Activated B cell treated with CpG ODN at 0.5 μM for 24 hours (primary cell): ENCODE data around the gene CECR2. TPM values are rescaled to one million over a fixed set of nuclear protein-coding genes. Genes with fewer than 3 reads are reported as not detected.
A peak's percentile ranks its signal among the peaks of the same experiment; 100 is the strongest.

Source experiments
- ATAC-seq: fragments of 200-7000 bp; cut with Tn5 transposase; one replicate; pipeline ENCODE4 v1.10.0; 2021; ENCODE audit warnings: low read depth, mild to moderate bottlenecking, moderate library complexity
- CTCF ChIA-PET: fragments of 350-600 bp; sonication (Branson Sonifier 250); formaldehyde crosslinking; loops from one replicate; lab custom pipeline; 2021; ENCODE audit warnings: antibody characterized with exemption; lab: Charles Lee
- POLR2A ChIA-PET: fragments of 350-600 bp; sonication (Branson Sonifier 250); formaldehyde crosslinking; loops from one replicate; lab custom pipeline; 2021; ENCODE audit warnings: antibody characterized with exemption; lab: Charles Lee
- DNase-seq: peaks from one replicate; pipeline ENCODE4 v3.0.0; 2022
- H3K27ac Mint-ChIP-seq: one replicate; pipeline ENCODE4 v1.8.0; 2020; ENCODE audit warnings: mixed read lengths
- H3K27me3 Mint-ChIP-seq: one replicate; pipeline ENCODE4 v1.8.0; 2021; ENCODE audit warnings: mixed read lengths
- H3K36me3 Mint-ChIP-seq: one replicate; pipeline ENCODE4 v1.8.0; 2021; ENCODE audit warnings: low read depth, mixed read lengths
- H3K4me1 Mint-ChIP-seq: one replicate; pipeline ENCODE4 v1.8.0; 2021; ENCODE audit warnings: mixed read lengths
- H3K4me3 Mint-ChIP-seq: one replicate; pipeline ENCODE4 v1.8.0; 2020; ENCODE audit warnings: mild to moderate bottlenecking, mixed read lengths
- H3K9me3 Mint-ChIP-seq: one replicate; pipeline ENCODE4 v1.8.0; 2020; ENCODE audit warnings: mixed read lengths
- intact Hi-C: fragments of 100-400 bp; cut with micrococcal nuclease; formaldehyde crosslinking; loops from one replicate; pipeline ENCODE4 v1.15.1; 2024
- total RNA-seq: library from RNA; stranded (reverse); gene quantifications from 2 replicates; pipeline ENCODE4 v1.2.3, GENCODE V29; 2022
- TF ChIP-seq, protein P1 (sequence below): fragments of 200-600 bp; IDR thresholded peaks from one replicate; pipeline ENCODE4 v1.8.0; 2022; ENCODE audit warnings: antibody characterized with exemption, mild to moderate bottlenecking

CECR2 gene
- total RNA-seq: 1.6 and 2.5 TPM in 2 replicates

- TF ChIP-seq, protein P1, sequence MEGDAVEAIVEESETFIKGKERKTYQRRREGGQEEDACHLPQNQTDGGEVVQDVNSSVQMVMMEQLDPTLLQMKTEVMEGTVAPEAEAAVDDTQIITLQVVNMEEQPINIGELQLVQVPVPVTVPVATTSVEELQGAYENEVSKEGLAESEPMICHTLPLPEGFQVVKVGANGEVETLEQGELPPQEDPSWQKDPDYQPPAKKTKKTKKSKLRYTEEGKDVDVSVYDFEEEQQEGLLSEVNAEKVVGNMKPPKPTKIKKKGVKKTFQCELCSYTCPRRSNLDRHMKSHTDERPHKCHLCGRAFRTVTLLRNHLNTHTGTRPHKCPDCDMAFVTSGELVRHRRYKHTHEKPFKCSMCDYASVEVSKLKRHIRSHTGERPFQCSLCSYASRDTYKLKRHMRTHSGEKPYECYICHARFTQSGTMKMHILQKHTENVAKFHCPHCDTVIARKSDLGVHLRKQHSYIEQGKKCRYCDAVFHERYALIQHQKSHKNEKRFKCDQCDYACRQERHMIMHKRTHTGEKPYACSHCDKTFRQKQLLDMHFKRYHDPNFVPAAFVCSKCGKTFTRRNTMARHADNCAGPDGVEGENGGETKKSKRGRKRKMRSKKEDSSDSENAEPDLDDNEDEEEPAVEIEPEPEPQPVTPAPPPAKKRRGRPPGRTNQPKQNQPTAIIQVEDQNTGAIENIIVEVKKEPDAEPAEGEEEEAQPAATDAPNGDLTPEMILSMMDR: no peak
- peaks cover 27% of the 10 kb centered on the region for H3K4me1 Mint-ChIP-seq
- peak within 1 kb of the TSS; percentile 10 for H3K27ac Mint-ChIP-seq
- intact Hi-C loops: loop anchor here (5.0 to 10.0 kb wide), 4 partner anchors 65 to 292 kb away; no protein-coding TSS in a partner anchor
- ATAC-seq: peak; percentile 60
- H3K36me3 Mint-ChIP-seq: no peaks in the 10 kb centered on the region
- CTCF ChIA-PET: interaction anchor here (1.2 to 3.4 kb wide), 2 partner anchors 150 to 198 kb away, joined by 3 to 15 read pairs; partner anchors contain the start of gene ADA2
- peak; percentile 49 for DNase-seq
- H3K27me3 Mint-ChIP-seq: peaks cover 38% of the 10 kb centered on the region
- POLR2A ChIA-PET: interaction anchor here (0.9 to 1.2 kb wide), 4 partner anchors 89 to 151 kb away, joined by 4 to 6 read pairs (median 4); partner anchors contain the start of gene ADA2
- no peaks in the 10 kb centered on the region for H3K9me3 Mint-ChIP-seq
- H3K4me3 Mint-ChIP-seq: peak within 1 kb of the TSS; percentile 80
Observed at GRCh38 chr22:17369439-17370025, at the start of gene CECR2. Gene CECR2 (plus strand): TSS chr22:17369460. CDS start chr22:17369784, 324 bp downstream.

GRCh38 chr22:17319546-17319945 lies 49.7 kb upstream of the CECR2 start:
- H3K4me3 Mint-ChIP-seq: no peak overlapping the region
- DNase-seq (no peak), ATAC-seq (no peak)
- no peak overlapping the region for H3K27ac Mint-ChIP-seq
- H3K27me3 Mint-ChIP-seq: peaks cover 2% of the 10 kb centered on the region
- no peaks in the 10 kb centered on the region for H3K36me3 Mint-ChIP-seq
- no peaks in the 10 kb centered on the region for H3K9me3 Mint-ChIP-seq
- intact Hi-C loops: no loop called here
- TF ChIP-seq, protein P1: no peak
- ChIA-PET CTCF (interaction anchor here (0.6 kb wide), 1 partner anchor 114 kb away, joined by 3 read pairs; no protein-coding TSS in a partner anchor), POLR2A (no interaction called here)
- peaks cover 11% of the 10 kb centered on the region for H3K4me1 Mint-ChIP-seq

GRCh38 chr22:17322511-17322910 lies 46.7 kb upstream of the CECR2 start:
- no peak overlapping the region for H3K27ac Mint-ChIP-seq
- H3K4me1 Mint-ChIP-seq: no peaks in the 10 kb centered on the region
- no peak overlapping the region for H3K4me3 Mint-ChIP-seq
- intact Hi-C loops: no loop called here
- ChIA-PET POLR2A (interaction anchor here (0.7 kb wide), 2 partner anchors 16 to 67 kb away, joined by 5 to 9 read pairs; no protein-coding TSS in a partner anchor), CTCF (no interaction called here)
- no peaks in the 10 kb centered on the region for H3K9me3 Mint-ChIP-seq
- TF ChIP-seq, protein P1: no peak
- no peak for ATAC-seq
- DNase-seq: no peak
- no peaks in the 10 kb centered on the region for H3K36me3 Mint-ChIP-seq
- peaks cover 2% of the 10 kb centered on the region for H3K27me3 Mint-ChIP-seq

DNA sequence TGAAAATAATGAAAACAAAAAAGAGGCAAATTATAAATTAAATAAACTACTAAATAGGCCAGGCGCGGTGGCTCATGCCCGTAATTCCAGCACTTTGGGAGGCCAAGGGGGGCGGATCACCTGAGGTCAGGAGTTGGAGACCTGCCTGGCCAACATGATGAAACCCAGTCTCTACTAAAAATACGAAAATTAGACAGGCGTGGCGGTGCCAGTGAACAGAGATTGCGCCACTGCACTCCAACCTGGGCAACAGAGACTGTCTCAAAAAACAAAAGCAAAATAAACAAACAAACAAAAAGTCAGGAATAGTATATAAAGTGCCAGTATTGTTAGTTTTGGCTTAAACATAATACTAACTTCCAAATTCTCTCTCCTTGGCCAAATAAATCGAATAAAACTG lies 37.6 kb upstream of the CECR2 start:
- intact Hi-C loops: no loop called here
- no peak for ATAC-seq
- POLR2A ChIA-PET: no interaction called here
- H3K9me3 Mint-ChIP-seq: no peaks in the 10 kb centered on the region
- H3K4me3 Mint-ChIP-seq: no peak overlapping the region
- no peaks in the 10 kb centered on the region for H3K27me3 Mint-ChIP-seq
- H3K36me3 Mint-ChIP-seq: no peaks in the 10 kb centered on the region
- peaks cover 5% of the 10 kb centered on the region for H3K4me1 Mint-ChIP-seq
- no peak for DNase-seq
- TF ChIP-seq, protein P1: no peak
- H3K27ac Mint-ChIP-seq: no peak overlapping the region
- CTCF ChIA-PET: no interaction called here

GRCh38 chr22:17332109-17332800 lies 37.0 kb upstream of the CECR2 start:
- no peak overlapping the region for H3K4me3 Mint-ChIP-seq
- ATAC-seq (no peak), DNase-seq (no peak)
- peaks cover 9% of the 10 kb centered on the region for H3K4me1 Mint-ChIP-seq
- CTCF ChIA-PET: no interaction called here
- intact Hi-C loops: no loop called here
- H3K27ac Mint-ChIP-seq: no peak overlapping the region
- H3K9me3 Mint-ChIP-seq: no peaks in the 10 kb centered on the region
- POLR2A ChIA-PET: no interaction called here
- TF ChIP-seq, protein P1: no peak
- no peaks in the 10 kb centered on the region for H3K36me3 Mint-ChIP-seq
- peaks cover 3% of the 10 kb centered on the region for H3K27me3 Mint-ChIP-seq
